Activated CD8-positive, alpha-beta memory T cell treated with anti-CD3 and anti-CD28 coated beads for 1 hour (primary cell): ENCODE data around the gene FAM110C.
"Not testable (repeated sequence)": the region's sequence is repeated elsewhere in the genome, so short reads cannot be mapped to it uniquely, and the experiment has no call there.

Experiments
- DNase-seq, 2 donors: peaks; one replicate each; pipeline ENCODE4 v3.0.0-alpha.2; 2020; ENCODE audit warnings: low read depth in 1 of 2; ENCODE audit errors: extremely low read depth in 1 of 2

Gene FAM110C

DNA sequence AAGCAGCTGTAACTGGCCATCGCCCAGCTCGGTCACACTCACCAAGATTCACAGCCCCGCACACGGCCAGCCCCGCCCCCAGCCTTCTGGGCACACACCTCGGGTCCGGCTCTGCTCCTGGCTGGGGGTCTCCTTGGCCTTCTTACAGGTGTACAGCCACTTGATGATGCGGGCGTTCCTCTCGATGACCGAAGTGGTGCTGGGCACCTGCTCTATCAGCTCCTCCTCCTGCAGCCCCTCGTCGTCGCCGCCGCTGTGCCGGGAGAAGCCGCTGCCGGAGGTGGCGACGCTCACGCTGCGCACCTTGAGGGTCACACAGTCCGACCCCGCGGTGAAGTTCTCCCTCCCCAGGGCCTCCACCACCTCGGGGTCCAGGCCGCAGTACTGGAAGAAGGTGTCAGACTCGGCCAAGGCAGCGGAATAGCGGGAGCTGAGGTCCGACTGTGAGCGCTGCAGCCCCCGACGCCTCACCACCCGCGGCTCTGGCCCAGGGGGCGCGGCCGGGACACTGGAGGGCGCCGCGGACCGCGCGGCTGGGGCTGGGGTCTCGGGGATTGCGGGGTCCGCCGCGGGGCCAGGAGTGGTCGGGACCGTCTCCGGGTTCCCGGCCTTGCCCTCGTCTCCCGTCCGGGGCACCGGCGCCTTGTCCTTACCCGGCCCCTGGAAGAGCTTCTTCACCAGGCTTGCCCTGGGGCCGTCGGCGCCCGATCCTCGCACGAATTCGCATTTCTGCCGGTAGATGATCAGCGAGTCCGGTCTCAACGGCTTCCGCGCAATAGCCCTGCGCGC, 769 bp downstream of the FAM110C start:
- DNase-seq, result no peak

GRCh38 chr2:44748-45341, 1.5 kb downstream of the FAM110C start:
- DNase-seq, result no peak

- no peak for DNase-seq
These were observed 3.5 kb downstream of the FAM110C start for GRCh38 chr2:42788-43187.

DNA sequence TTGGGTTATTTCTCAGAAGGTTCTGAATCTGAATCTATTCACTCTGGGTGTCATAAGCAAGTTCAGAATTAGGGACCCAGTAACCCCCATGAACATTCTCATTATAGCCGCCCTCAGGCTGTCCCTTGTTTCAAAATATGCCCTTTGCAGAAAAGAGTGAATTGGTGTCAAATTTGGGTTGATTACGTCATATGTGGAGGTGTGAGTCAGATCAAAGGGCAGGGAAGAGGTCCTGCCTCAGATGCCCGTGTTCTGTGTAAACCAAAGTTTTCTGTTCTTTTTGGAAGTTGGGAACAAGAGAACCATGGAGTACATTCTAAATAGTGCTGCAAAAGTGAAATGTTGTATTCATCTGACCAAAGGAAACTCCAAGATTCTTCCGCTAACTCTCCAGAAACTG, 5.8 kb downstream of the FAM110C start:
- no peak for DNase-seq

GRCh38 chr2:38155-38554, 8.2 kb downstream of the FAM110C start:
- no peak for DNase-seq

- no peak for DNase-seq
These were observed 10.0 kb downstream of the FAM110C start for GRCh38 chr2:36318-36717.

DNA sequence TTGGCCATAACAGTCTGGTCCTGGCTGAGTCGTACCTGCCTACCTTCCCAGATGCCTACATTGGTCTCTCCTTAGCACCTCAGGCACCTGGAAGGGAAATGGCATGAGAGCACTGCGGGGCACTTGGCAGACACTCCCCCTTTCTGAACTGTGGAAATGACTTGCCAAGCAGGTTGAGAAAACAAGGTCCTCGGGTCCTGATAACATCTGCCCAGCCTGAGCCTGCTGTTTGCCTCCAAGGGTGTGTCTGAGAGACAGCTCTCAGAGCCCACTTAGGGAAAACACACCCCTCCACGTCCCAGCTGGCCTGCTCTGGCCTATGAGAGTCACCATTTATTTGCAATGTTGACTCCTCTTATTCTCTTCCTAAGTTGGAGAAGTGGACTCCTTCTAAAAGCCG, 10.5 kb downstream of the FAM110C start:
- no peak for DNase-seq

GRCh38 chr2:33620-34019, 12.7 kb downstream of the FAM110C start:
- no peak for DNase-seq

DNA sequence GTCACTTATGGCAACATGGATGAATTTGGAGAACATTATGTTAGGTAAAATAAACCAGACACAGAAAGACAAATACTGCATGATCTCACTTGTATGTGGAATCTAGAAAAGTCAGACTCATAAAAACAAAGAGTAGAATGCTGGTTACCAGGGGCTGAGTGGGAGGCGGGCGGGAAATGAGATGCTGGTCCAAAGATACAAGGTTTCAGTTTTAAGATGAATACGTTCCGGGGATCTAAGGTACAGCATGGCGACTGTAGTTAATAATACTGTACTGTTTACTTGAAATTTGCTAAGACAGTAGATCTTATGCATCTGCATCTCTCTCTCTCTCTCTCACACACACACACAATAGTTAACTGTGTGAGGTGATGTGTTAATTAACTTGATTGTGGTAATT, 14.2 kb downstream of the FAM110C start:
- no peak for DNase-seq

GRCh38 chr2:29253-29652, 17.1 kb downstream of the FAM110C start:
- no peak for DNase-seq

- no peak for DNase-seq
These were observed 17.8 kb downstream of the FAM110C start for GRCh38 chr2:28406-28975.

DNA sequence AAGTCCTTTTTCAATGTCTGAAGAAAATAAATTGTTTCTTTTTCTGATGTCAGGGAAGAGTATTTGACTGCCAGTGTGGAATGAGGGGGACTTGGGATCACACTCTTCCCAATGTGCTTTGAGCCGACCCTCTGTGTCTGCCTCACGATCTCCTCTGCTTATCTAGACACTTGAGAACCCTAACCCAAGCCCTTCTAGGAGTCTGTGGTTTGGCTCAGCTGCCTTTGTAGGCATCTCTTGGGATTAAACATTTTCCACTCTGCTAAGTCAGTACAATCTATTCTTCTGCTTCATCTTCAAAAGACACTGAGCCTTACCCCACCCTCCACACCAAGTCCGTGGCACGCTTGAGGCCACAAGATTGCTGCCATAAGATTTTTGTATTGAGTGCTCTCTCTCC, 19.4 kb downstream of the FAM110C start:
- DNase-seq, result no peak

DNA sequence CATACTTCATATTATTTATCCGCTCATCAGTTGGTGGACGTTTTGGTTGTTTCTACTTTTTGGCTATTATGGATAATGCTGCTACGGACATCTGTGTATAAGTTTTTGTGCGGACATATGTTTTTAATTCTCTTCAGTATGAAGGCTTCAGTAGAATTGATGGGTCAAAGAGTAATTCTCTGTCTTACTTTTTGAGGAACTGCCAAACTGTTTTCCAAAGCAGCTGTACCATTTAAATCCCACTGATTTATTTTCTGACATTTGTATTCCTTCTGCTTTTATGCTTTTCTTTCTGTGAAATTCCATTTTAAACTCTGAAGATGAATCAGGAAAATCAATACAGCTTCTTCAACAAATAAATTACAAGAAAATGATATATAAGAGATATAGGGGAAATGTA, 20.8 kb downstream of the FAM110C start:
- no peak for DNase-seq

DNA sequence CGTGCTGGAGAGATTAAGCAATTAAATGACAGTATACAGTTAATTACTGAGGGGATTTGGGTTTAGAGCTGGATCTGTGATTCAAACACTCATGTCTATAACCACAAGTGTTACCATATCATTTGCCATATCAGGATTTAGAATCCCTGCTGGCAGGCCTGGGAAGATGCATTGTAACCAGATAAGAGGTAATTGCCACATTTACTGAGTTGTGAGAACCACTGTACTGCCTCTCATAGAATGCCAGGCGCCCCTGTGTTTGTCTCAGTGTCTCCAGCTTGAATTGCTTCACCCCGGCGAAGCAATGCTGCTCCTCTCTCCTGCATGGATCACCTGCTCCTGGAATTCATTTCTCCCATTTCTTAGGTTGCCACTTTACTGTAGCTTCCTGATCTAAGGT, 21.7 kb downstream of the FAM110C start:
- DNase-seq, result not testable (repeated sequence)

DNA sequence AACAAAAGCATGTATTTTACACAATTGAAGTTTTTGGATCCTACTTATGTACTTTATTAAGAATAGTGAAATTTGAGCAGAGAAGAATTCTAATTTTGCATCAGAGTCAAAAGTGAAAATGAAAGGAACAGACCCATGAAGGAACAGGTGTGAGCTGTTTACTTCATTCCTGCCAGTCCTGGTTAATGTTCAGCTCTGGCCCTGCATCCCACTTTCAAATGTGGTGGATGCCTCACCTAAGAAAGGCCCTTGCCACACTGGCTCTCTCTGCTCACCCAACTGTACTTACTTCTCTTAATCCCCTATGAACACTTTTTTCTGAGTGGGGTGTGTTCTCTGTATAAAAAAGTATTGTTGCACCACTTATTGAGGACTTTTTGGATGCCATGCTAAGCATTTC, 22.2 kb downstream of the FAM110C start:
- no peak for DNase-seq

GRCh38 chr2:23283-23682, 23.0 kb downstream of the FAM110C start:
- DNase-seq, result no peak

GRCh38 chr2:22244-22643, 24.1 kb downstream of the FAM110C start:
- DNase-seq, result not testable (repeated sequence)

DNA sequence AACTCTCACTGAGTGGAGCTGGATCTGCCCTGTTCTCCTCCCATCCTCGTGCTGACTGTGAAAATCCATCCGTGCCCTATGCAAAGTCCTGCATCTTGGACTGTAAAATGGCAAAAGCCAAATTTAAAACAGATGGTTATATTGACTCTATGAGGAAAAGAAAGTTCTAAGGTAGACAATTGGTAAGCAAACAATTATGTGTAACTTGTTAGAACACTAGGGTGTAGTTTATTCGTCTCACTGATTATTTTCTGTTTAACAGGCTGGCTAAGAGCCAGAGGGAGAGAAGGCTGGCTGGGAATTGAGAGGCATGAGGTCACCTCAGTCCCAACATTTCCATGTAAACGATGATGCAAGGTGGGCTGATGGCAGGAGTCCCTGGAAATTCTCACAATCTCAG, 26.0 kb downstream of the FAM110C start:
- DNase-seq, result not testable (repeated sequence)

DNA sequence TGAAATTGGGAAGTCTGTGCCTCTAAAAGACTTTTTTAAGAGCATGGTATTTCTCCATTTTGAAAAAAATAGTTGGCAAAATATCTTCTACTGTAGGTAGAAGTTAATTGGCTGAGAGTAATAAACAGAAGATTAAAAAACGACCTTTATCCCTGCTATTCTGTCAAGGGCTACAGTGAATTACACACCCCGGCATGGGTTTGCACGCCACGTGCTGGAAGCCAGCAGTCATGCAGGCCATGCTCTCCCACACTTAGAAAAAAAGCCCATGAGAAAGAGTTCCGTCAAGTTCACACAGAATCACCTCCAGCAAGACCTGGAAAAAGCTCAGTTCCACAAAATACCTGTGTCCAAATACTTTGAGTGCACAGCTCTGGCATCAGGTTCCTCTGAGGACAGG, 26.8 kb downstream of the FAM110C start:
- DNase-seq, result no peak

DNA sequence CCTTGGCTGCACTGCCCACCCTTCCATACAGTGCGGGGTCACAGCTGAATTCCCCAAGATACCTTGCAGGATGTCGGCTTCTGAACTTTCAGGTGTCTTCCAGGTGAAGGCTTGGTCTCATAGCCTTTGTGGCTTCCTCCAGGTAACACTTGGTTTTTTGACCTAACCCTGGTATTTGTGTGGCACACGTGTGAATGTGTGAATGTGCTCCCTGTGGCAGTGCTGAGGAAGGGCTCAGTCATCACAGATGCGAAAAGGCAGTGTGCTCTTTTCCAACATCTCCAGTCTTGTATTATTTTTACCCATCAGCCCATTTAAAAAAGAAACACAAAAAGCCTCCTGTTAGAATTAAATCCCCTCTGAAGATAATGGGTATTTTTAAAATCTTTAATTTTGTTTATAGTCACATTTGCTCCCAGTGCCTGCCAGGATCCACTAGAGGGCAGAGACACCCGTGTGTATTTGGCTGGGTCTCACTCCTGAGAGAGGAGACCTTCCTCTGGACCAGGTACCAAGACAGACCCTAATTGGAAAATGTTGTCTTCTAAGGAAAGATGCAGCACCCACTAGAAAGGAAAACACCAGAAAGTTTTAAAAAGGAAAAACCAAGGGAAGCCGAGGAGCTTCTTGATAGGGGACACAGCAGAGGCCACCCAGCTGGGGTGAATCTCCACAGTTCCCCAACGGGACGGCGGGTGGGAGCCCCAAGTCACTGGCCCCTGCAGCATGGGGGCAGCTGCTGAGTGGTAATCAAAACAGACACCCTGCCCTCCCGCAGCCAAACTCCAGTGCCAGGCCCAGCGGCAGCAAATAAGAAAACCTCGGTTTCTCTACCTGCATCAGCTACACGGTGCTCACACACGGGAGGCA, 27.7 kb downstream of the FAM110C start:
- no peak for DNase-seq

DNA sequence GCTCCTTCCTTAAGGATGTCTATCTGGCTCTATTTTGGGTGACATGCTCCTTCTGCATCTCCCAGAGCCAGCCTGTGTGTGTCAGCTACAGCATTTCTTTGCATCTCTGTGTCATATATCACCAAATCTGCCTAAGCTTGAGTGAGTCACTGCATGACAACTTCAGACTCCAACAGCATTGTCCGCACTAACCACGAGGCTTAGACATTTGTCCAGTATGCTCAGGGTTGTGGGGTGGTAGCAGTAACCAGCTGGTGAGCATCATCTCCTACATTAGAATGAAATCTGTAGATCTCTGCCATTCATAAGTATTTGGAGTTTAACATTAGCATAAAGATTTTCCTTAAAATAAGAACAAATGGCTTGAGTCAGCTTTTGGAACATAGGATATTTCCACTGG, 30.4 kb downstream of the FAM110C start:
- not testable (repeated sequence) for DNase-seq
